HepG2 (cell line): ENCODE results near the gene FAM24A. TPM values are rescaled to one million over a fixed set of nuclear protein-coding genes. Genes with fewer than 3 reads are reported as not detected.

Experiments used
- AGO1 ChIP-seq: fragments of 200-400 bp; formaldehyde crosslinking; IDR thresholded peaks from 2 replicates; pipeline ENCODE4 v1.6.1; 2017; ENCODE audit warnings: mild to moderate bottlenecking, low read depth, low read length, moderate library complexity; ENCODE audit not compliant: poor library complexity, severe bottlenecking
- CTCF ChIP-seq: sonication (generic); formaldehyde crosslinking; IDR thresholded peaks from 2 replicates; pipeline ENCODE4 v1.5.0; 2020; ENCODE audit warnings: mild to moderate bottlenecking, missing genetic modification reagents, moderate library complexity
- ELK4 ChIP-seq: sonication (generic); formaldehyde crosslinking; IDR thresholded peaks from 2 replicates; pipeline ENCODE4 v1.9.0; 2021; ENCODE audit warnings: missing genetic modification reagents, borderline replicate concordance
- GATAD1 ChIP-seq: IDR thresholded peaks from 2 replicates; pipeline ENCODE4 v1.6.1; 2016; ENCODE audit warnings: missing genetic modification reagents, missing compliant biosample characterization
- MXI1 ChIP-seq: IDR thresholded peaks from 3 replicates; pipeline ENCODE4 v1.6.1; 2012; ENCODE audit warnings: low read depth, low read length, inconsistent platforms, borderline replicate concordance
- PRDM4 ChIP-seq: sonication (generic); formaldehyde crosslinking; IDR thresholded peaks from 2 replicates; pipeline ENCODE4 v1.9.0; 2021; ENCODE audit warnings: missing genetic modification reagents, borderline replicate concordance
- RFXAP ChIP-seq: sonication (generic); formaldehyde crosslinking; IDR thresholded peaks from 2 replicates; pipeline ENCODE4 v1.4.0; 2020; ENCODE audit warnings: missing genetic modification reagents, borderline replicate concordance
- SIN3B ChIP-seq: fragments of 150-350 bp; IDR thresholded peaks from 2 replicates; pipeline ENCODE4 v1.6.1; 2014; ENCODE audit warnings: low read length
- TAF1 ChIP-seq: sonication (generic); formaldehyde crosslinking; IDR thresholded peaks from 2 replicates; pipeline ENCODE4 v1.4.0; 2020; ENCODE audit warnings: missing genetic modification reagents
- ZBED4 ChIP-seq: sonication (generic); formaldehyde crosslinking; IDR thresholded peaks from 2 replicates; pipeline ENCODE4 v1.4.0; 2020; ENCODE audit warnings: missing genetic modification reagents, borderline replicate concordance
- ZBTB7B ChIP-seq: sonication (generic); formaldehyde crosslinking; IDR thresholded peaks from 2 replicates; pipeline ENCODE4 v1.4.0; 2020; ENCODE audit warnings: missing genetic modification reagents
- ZFP36L2 ChIP-seq: sonication (generic); formaldehyde crosslinking; IDR thresholded peaks from 2 replicates; pipeline ENCODE4 v1.4.0; 2020; ENCODE audit warnings: missing genetic modification reagents
- ZNF205 ChIP-seq: IDR thresholded peaks from 2 replicates; pipeline ENCODE4 v1.6.1; 2018; ENCODE audit warnings: missing biosample characterization, missing genetic modification reagents
- polyA plus RNA-seq, 8 experiments: library from polyadenylated mRNA; depleted of rRNA in 3 of 8; stranded (reverse) in 7 of 8; unstranded in 1 of 8; fragments of >200 nt; fragmentation: Illumina TruSeq in 4 of 8; extraction: Trizol in 4 of 8; gene quantifications; 2 replicates each; pipeline versions ENCODE4 v1.2.1 to v1.2.3, GENCODE V29; 2011 to 2016; ENCODE audit warnings: low read depth in 4 of 8, missing spikeins in 1 of 8, mixed read lengths in 1 of 8; ENCODE audit not compliant: insufficient read depth in 1 of 8
- total RNA-seq, 5 experiments: library from RNA; depleted of rRNA; stranded (reverse); fragments of >200 nt; fragmentation: Illumina TruSeq; extraction: Trizol; gene quantifications; 2 replicates each; pipeline ENCODE4 v1.2.3, GENCODE V29; 2016; ENCODE audit warnings: low read depth in 1 of 5

The FAM24A gene
- total and polyA plus RNA-seq, 2 of the 13 experiments (the other 11 are each of a cell fraction or from before 2014, with no cell fraction given), result not detected

- TF ChIP-seq ZBED4 (CRISPR knock-in tag) (no peak), ZFP36L2 (CRISPR knock-in tag) (no peak), PRDM4 (no peak), SIN3B (0 out of 2 replicates have a peak, but pooled peaks have one; percentile 47), TAF1 (CRISPR knock-in tag) (peak; percentile 56; the same call in 1 of the 2 replicates), CTCF (peak; percentile 29), ZBTB7B (CRISPR knock-in tag) (no peak), ZNF205 (CRISPR knock-in tag) (no peak), GATAD1 (CRISPR knock-in tag) (no peak; the same call in none of the 2 replicates), AGO1 (no peak), MXI1 (peak; percentile 68; the same call in 1 of the 3 replicates), ELK4 (CRISPR knock-in tag) (no peak), RFXAP (CRISPR knock-in tag) (0 out of 2 replicates have a peak, but pooled peaks have one; percentile 22)
- TF ChIP-seq, all 625 proteins: peak for 164
Observed at GRCh38 chr10:122879339-122880273, 30.8 kb upstream of the FAM24A start, which contains the start of gene FAM24B (continued).
